Heart left ventricle (tissue), 16 donors: ENCODE measurements around the gene ACAD10. TPM values are rescaled to one million over a fixed set of nuclear protein-coding genes. Genes with fewer than 3 reads are reported as not detected.
A peak's percentile ranks its signal among the peaks of the same experiment; 100 is the strongest.

Experiments used
- ATAC-seq, 4 donors: fragments of 200-7000 bp; cut with Tn5 transposase; one replicate each; pipeline ENCODE4 v1.9.1; 2020 to 2022; ENCODE audit warnings: moderate library complexity in 4 of 4, mild to moderate bottlenecking in 3 of 4, moderate number of reproducible peaks in 1 of 4
- DNase-seq, 5 donors: peaks; one replicate each; pipeline ENCODE4 v3.0.0-alpha.2; 2020
- H3K27ac ChIP-seq, 12 donors: fragments of 200-600 bp; sonication (generic) in 4 of 12; one replicate each; pipeline versions ENCODE4 v1.5.0 to v1.8.0; 2016 to 2022; ENCODE audit warnings: mild to moderate bottlenecking in 2 of 12
- H3K27me3 ChIP-seq, 9 donors: fragments of 200-600 bp; sonication (generic) in 2 of 9; one replicate each; pipeline versions ENCODE4 v1.5.1 to v1.8.0; 2016 to 2022; ENCODE audit warnings: mild to moderate bottlenecking in 3 of 9
- H3K36me3 ChIP-seq, 9 donors: fragments of 200-600 bp; sonication (generic) in 2 of 9; one replicate each; pipeline versions ENCODE4 v1.5.0 to v1.8.0; 2018 to 2022; ENCODE audit warnings: mild to moderate bottlenecking in 2 of 9
- H3K4me1 ChIP-seq, 12 donors: fragments of 200-600 bp; sonication (generic) in 4 of 12; one replicate each; pipeline versions ENCODE4 v1.5.0 to v1.8.0; 2016 to 2022; ENCODE audit warnings: mild to moderate bottlenecking in 3 of 12
- H3K4me3 ChIP-seq, 12 donors: fragments of 200-600 bp; sonication (generic) in 4 of 12; one replicate each; pipeline versions ENCODE4 v1.5.0 to v1.8.0; 2017 to 2022; ENCODE audit warnings: mild to moderate bottlenecking in 9 of 12, moderate library complexity in 4 of 12
- H3K9me3 ChIP-seq, 12 donors: fragments of 200-600 bp; sonication (generic) in 4 of 12; one replicate each; pipeline versions ENCODE4 v1.5.0 to v1.8.0; 2016 to 2022; ENCODE audit warnings: mild to moderate bottlenecking in 1 of 12
- CTCF ChIP-seq, 12 donors: fragments of 200-600 bp; sonication (generic) in 4 of 12; IDR thresholded peaks; one replicate each; pipeline versions ENCODE4 v1.5.0 to v1.8.0; 2018 to 2022; ENCODE audit warnings: antibody characterized with exemption in 12 of 12, mild to moderate bottlenecking in 5 of 12
- POLR2A ChIP-seq, 2 donors: fragments of 450-650 bp; IDR thresholded peaks; one replicate each; pipeline ENCODE4 v1.6.1; 2017; ENCODE audit warnings: antibody characterized with exemption in 2 of 2, mild to moderate bottlenecking in 2 of 2, moderate library complexity in 2 of 2
- WGBS, 4 donors: extraction: QIAGEN DNeasy Blood & Tissue Kit in 2 of 4; methylation state at CpG; one replicate each; pipeline versions ENCODE4 v1.1.5 to v1.1.7; 2013 to 2018; 5-methylcytosine and 5-hydroxymethylcytosine counted together
- intact Hi-C, 10 donors: fragments of 100-400 bp; cut with DNase I; formaldehyde crosslinking; loops; one replicate each; pipeline versions ENCODE4 v1.11.1 to v1.14.2; 2022
- polyA plus RNA-seq, 2 donors: library from polyadenylated mRNA; stranded (reverse); fragments of 200-250 nt; gene quantifications; one replicate each; pipeline ENCODE4 v1.2.3, GENCODE V29; 2013
- total RNA-seq, 9 donors: library from RNA; depleted of rRNA in 2 of 9; stranded (reverse); fragments of >200 nt in 2 of 9; fragmentation: NEBNext Ultra II Directional in 3 of 9; extraction: Animal tissue kit (Norgen Biotek cat#: 25700) in 3 of 9; gene quantifications; one replicate each; pipeline versions ENCODE4 v1.1.0 to v1.2.4, GENCODE V29; 2016 to 2023
- donor health status: ischemic (EF 13 %, LVEDD 7.1; RV severe dilation, severe dysfunction).
- donor health status: healthy with polysubstance abuse.
- donor health status: DM: no; HTN: yes; CAD: no.
- donor health status: DM: no; HTN: no; CAD: no.
- donor health status: ischemic (EF 25% LVEDD 6.9; RV normal size, moderate dysfunction).
- donor health status: ischemic (EF 25% LVEDD 5.7; RV mildly dilated, moderate dysfunction).
- donor health status: healthy.
- donor health status: DM: yes; HTN: yes; CAD: no.
- donor health status: ischemic (EF 35%, LVEDD 5.7; RV mildly dilated, moderate dysfunction).
- donor health status: nonischemic (EF 11% LVEDD 7.7; RV severe dilation, severe dysfunction).
- donor health status: DM: yes; HTN: yes; CAD: no.
- donor health status: PGD.
- donor health status: ischemic (EF 29% LVEDD 5.4; RV normal size, mild dysfunction).
- donor health status: nonischemic (EF 23%, LVEDD 6.1; RV moderate dilation, normal function).

ACAD10 gene
- total and polyA plus RNA-seq, 11 donors = 10.7 to 46.0 (median 27.8) TPM

- intact Hi-C loops = no loop called here
- Histone ChIP-seq H3K36me3 (peaks cover 0 to 3% (median 0%) of the 10 kb centered on the region in 9 donors), H3K27me3 (no peaks in the 10 kb centered on the region), H3K27ac (peak overlapping the region; percentile 72 to 97 (median 87)), H3K4me1 (peaks cover 15 to 71% (median 43%) of the 10 kb centered on the region in 12 donors), H3K4me3 (peak overlapping the region in 9 of 12 donors; percentile 10 to 41 (median 29)), H3K9me3 (no peaks in the 10 kb centered on the region)
- peak; percentile 84 to 90 (median 88) for DNase-seq
- ATAC-seq = peak; percentile 78 to 92 (median 84)
- TF ChIP-seq POLR2A (IDR thresholded peaks at IDR 0.05) (peak in 1 of 2 donors; percentile 44), CTCF (IDR thresholded peaks at IDR 0.05) (no peak)
- WGBS, 4 donors = 9 to 13% (median 12%) methylated on average over 15 of the region's 15 CpGs
These were observed 89.6 kb downstream of the ACAD10 start for GRCh38 chr12:111775205-111776193.

- ATAC-seq = no peak
- H3K4me3 ChIP-seq = no peak overlapping the region
- H3K27me3 ChIP-seq = no peaks in the 10 kb centered on the region
- TF ChIP-seq CTCF (IDR thresholded peaks at IDR 0.05) (no peak), POLR2A (IDR thresholded peaks at IDR 0.05) (no peak)
- intact Hi-C loops = no loop called here
- H3K36me3 ChIP-seq = peaks cover 0 to 9% (median 7%) of the 10 kb centered on the region in 9 donors
- peaks cover 0 to 7% (median 0%) of the 10 kb centered on the region in 12 donors for H3K9me3 ChIP-seq
- H3K4me1 ChIP-seq = peaks cover 15 to 68% (median 43%) of the 10 kb centered on the region in 12 donors
- 76 to 89% (median 80%) methylated on average over 3 of the region's 3 CpGs for WGBS, 4 donors
- H3K27ac ChIP-seq = peak overlapping the region in 11 of 12 donors; percentile 72 to 97 (median 87)
- DNase-seq = no peak
These were observed 91.0 kb downstream of the ACAD10 start for GRCh38 chr12:111776836-111777344.

- Histone ChIP-seq H3K9me3 (peaks cover 0 to 7% (median 0%) of the 10 kb centered on the region in 12 donors), H3K36me3 (peaks cover 0 to 15% (median 8%) of the 10 kb centered on the region in 9 donors), H3K27ac (peak overlapping the region in 10 of 12 donors; percentile 72 to 97 (median 87)), H3K4me1 (peaks cover 15 to 64% (median 43%) of the 10 kb centered on the region in 12 donors), H3K27me3 (no peaks in the 10 kb centered on the region), H3K4me3 (no peak overlapping the region)
- DNase-seq (peak in 2 of 5 donors; percentile 50 to 58), ATAC-seq (peak in 3 of 4 donors; percentile 26 to 58 (median 31))
- intact Hi-C loops = no loop called here
- WGBS, 4 donors = 84 to 94% (median 87%) methylated on average over 16 of the region's 16 CpGs
- TF ChIP-seq POLR2A (IDR thresholded peaks at IDR 0.05) (no peak), CTCF (IDR thresholded peaks at IDR 0.05) (no peak)
These were observed 91.6 kb downstream of the ACAD10 start for GRCh38 chr12:111777345-111778045.
